Liver (tissue), 9 donors: ENCODE results near the gene SAMD4A. TPM values are rescaled to one million over a fixed set of nuclear protein-coding genes. Genes with fewer than 3 reads are reported as not detected.

ENCODE experiments used
- DNase-seq: peaks from one replicate; pipeline ENCODE4 v3.0.0-alpha.2; 2017; ENCODE audit warnings: low spot score
- H3K27ac ChIP-seq, 2 donors: one replicate each; pipeline ENCODE4 v1.7.0; 2013; ENCODE audit warnings: inconsistent platforms in 2 of 2, low read length in 2 of 2, control low read depth in 1 of 2, low read depth in 1 of 2, mild to moderate bottlenecking in 1 of 2
- H3K27me3 ChIP-seq, 4 donors: one replicate each; pipeline versions ENCODE4 v1.6.1 to v1.7.0; 2013; ENCODE audit warnings: low read length in 3 of 4, inconsistent platforms in 1 of 4, mild to moderate bottlenecking in 1 of 4, moderate library complexity in 1 of 4; ENCODE audit not compliant: control insufficient read depth in 4 of 4, insufficient read depth in 4 of 4
- H3K36me3 ChIP-seq, 4 donors: one replicate each; pipeline versions ENCODE4 v1.6.1 to v1.7.0; 2013; ENCODE audit warnings: low read length in 3 of 4, mild to moderate bottlenecking in 3 of 4, low read depth in 1 of 4, moderate library complexity in 1 of 4; ENCODE audit not compliant: control insufficient read depth in 4 of 4, insufficient read depth in 3 of 4
- H3K4me1 ChIP-seq, 4 donors: one replicate each; pipeline versions ENCODE4 v1.6.1 to v1.7.0; 2013; ENCODE audit warnings: low read length in 3 of 4, mild to moderate bottlenecking in 3 of 4, moderate library complexity in 1 of 4; ENCODE audit not compliant: control insufficient read depth in 4 of 4, insufficient read depth in 4 of 4
- H3K4me3 ChIP-seq, 3 donors: one replicate each; pipeline versions ENCODE4 v1.6.1 to v1.7.0; 2013; ENCODE audit warnings: low read length in 3 of 3, control low read depth in 1 of 3, low read depth in 1 of 3, mild to moderate bottlenecking in 1 of 3
- H3K9ac ChIP-seq, 2 donors: one replicate each; pipeline ENCODE4 v1.7.0; 2013; ENCODE audit warnings: low read length in 2 of 2, mild to moderate bottlenecking in 2 of 2, moderate library complexity in 2 of 2, control low read depth in 1 of 2, low read depth in 1 of 2
- H3K9me3 ChIP-seq, 4 donors: one replicate each; pipeline versions ENCODE4 v1.6.1 to v1.7.0; 2013; ENCODE audit warnings: low read length in 3 of 4; ENCODE audit not compliant: control insufficient read depth in 4 of 4
- CTCF ChIP-seq: fragments of 150-350 bp; IDR thresholded peaks from 2 replicates; pipeline ENCODE4 v1.5.1; 2017; ENCODE audit warnings: improper control_type of control experiment, low read depth, low read length; ENCODE audit not compliant: missing input control
- EGR1 ChIP-seq, 2 donors: IDR thresholded peaks; 2 replicates each; pipeline ENCODE4 v1.6.1; 2016 to 2018; ENCODE audit warnings: antibody characterized with exemption in 2 of 2, low read depth in 2 of 2
- FOXA1 ChIP-seq: IDR thresholded peaks from 2 replicates; pipeline ENCODE4 v1.6.1; 2016; ENCODE audit warnings: antibody characterized with exemption
- FOXA2 ChIP-seq: IDR thresholded peaks from 2 replicates; pipeline ENCODE4 v1.6.1; 2016; ENCODE audit warnings: antibody characterized with exemption
- GABPA ChIP-seq, 2 donors: IDR thresholded peaks in 1 of 2; conservative IDR thresholded peaks in 1 of 2; 2 replicates each; pipeline ENCODE4 v1.6.1; 2016; ENCODE audit warnings: antibody characterized with exemption in 2 of 2, mild to moderate bottlenecking in 1 of 2, moderate library complexity in 1 of 2
- HNF4A ChIP-seq, 2 donors: conservative IDR thresholded peaks; 2 replicates each; pipeline ENCODE4 v1.6.1; 2016; ENCODE audit warnings: antibody characterized with exemption in 2 of 2, mild to moderate bottlenecking in 2 of 2
- HNF4G ChIP-seq: IDR thresholded peaks from 2 replicates; pipeline ENCODE4 v1.6.1; 2016; ENCODE audit warnings: antibody characterized with exemption
- JUND ChIP-seq, 2 donors: IDR thresholded peaks; 2 replicates each; pipeline ENCODE4 v1.6.1; 2016; ENCODE audit warnings: antibody characterized with exemption in 2 of 2
- MAX ChIP-seq: IDR thresholded peaks from 2 replicates; pipeline ENCODE4 v1.6.1; 2016; ENCODE audit warnings: antibody characterized with exemption
- NR2F2 ChIP-seq: IDR thresholded peaks from 2 replicates; pipeline ENCODE4 v1.6.1; 2016; ENCODE audit warnings: antibody characterized with exemption
- RAD21 ChIP-seq, 2 donors: IDR thresholded peaks; 2 replicates each; pipeline ENCODE4 v1.6.1; 2016; ENCODE audit warnings: antibody characterized with exemption in 2 of 2, mild to moderate bottlenecking in 2 of 2
- RXRA ChIP-seq, 2 donors: IDR thresholded peaks; 2 replicates each; pipeline ENCODE4 v1.6.1; 2017 to 2018; ENCODE audit warnings: antibody characterized with exemption in 2 of 2, mild to moderate bottlenecking in 1 of 2
- SP1 ChIP-seq: IDR thresholded peaks from 2 replicates; pipeline ENCODE4 v1.6.1; 2018; ENCODE audit warnings: antibody characterized with exemption, mild to moderate bottlenecking
- TAF1 ChIP-seq: conservative IDR thresholded peaks from 2 replicates; pipeline ENCODE4 v1.6.1; 2016; ENCODE audit warnings: antibody characterized with exemption, mild to moderate bottlenecking
- YY1 ChIP-seq: IDR thresholded peaks from 2 replicates; pipeline ENCODE4 v1.6.1; 2016; ENCODE audit warnings: antibody characterized with exemption, mild to moderate bottlenecking
- WGBS: extraction: QIAGEN DNeasy Blood & Tissue Kit; methylation state at CpG from one replicate; pipeline ENCODE4 v1.1.7; 2013; 5-methylcytosine and 5-hydroxymethylcytosine counted together
- polyA plus RNA-seq, 2 donors: library from polyadenylated mRNA; stranded (reverse) in 1 of 2; unstranded in 1 of 2; fragments of 200-250 nt in 1 of 2; fragments of >200 nt in 1 of 2; fragmentation: Nextera tagmentation in 1 of 2; extraction: Ambion mirVana in 1 of 2; gene quantifications; one replicate each; pipeline versions ENCODE4 v1.2.1 to v1.2.3, GENCODE V29; 2013 to 2015
- total RNA-seq, 2 donors: library from RNA; depleted of rRNA; stranded (reverse); fragments of >200 nt; gene quantifications; one replicate each; pipeline ENCODE4 v1.2.3, GENCODE V29; 2014
- TF ChIP-seq, protein P1 (sequence below): IDR thresholded peaks from 2 replicates; pipeline ENCODE4 v1.6.1; 2016; ENCODE audit warnings: antibody characterized with exemption, mild to moderate bottlenecking
- TF ChIP-seq, protein P2 (sequence below): IDR thresholded peaks from 2 replicates; pipeline ENCODE4 v1.6.1; 2016; ENCODE audit warnings: antibody characterized with exemption
- TF ChIP-seq, protein P3 (sequence below): IDR thresholded peaks from 2 replicates; pipeline ENCODE4 v1.6.1; 2016; ENCODE audit warnings: antibody characterized with exemption
- donor health status: healthy.
- donor health status: healthy.
- donor health status: healthy.
- donor health status: healthy.
- donor health status: healthy.

Gene SAMD4A
- total and polyA plus RNA-seq, 4 donors, result 4.3 to 17.8 (median 8.1) TPM

- DNase-seq, result no peak
- Histone ChIP-seq H3K4me1 (peaks cover 12 to 69% (median 51%) of the 10 kb centered on the region in 4 donors), H3K9ac (no peak overlapping the region), H3K27me3 (no peaks in the 10 kb centered on the region), H3K27ac (peak overlapping the region; percentile 1 to 50), H3K36me3 (no peaks in the 10 kb centered on the region), H3K9me3 (no peaks in the 10 kb centered on the region), H3K4me3 (no peak overlapping the region)
- WGBS, result 68% methylated on average over 2 of the region's 2 CpGs
- TF ChIP-seq GABPA (IDR thresholded peaks at IDR 0.05 in 1 of 2, conservative IDR thresholded peaks at IDR 0.05 in 1 of 2), result no peak
- no peak for TF ChIP-seq RXRA (IDR thresholded peaks at IDR 0.05)
- TF ChIP-seq FOXA2, result no peak
- TF ChIP-seq TAF1, result no peak
- TF ChIP-seq SP1, result no peak
- TF ChIP-seq JUND (IDR thresholded peaks at IDR 0.05), result no peak
- TF ChIP-seq, protein P1, sequence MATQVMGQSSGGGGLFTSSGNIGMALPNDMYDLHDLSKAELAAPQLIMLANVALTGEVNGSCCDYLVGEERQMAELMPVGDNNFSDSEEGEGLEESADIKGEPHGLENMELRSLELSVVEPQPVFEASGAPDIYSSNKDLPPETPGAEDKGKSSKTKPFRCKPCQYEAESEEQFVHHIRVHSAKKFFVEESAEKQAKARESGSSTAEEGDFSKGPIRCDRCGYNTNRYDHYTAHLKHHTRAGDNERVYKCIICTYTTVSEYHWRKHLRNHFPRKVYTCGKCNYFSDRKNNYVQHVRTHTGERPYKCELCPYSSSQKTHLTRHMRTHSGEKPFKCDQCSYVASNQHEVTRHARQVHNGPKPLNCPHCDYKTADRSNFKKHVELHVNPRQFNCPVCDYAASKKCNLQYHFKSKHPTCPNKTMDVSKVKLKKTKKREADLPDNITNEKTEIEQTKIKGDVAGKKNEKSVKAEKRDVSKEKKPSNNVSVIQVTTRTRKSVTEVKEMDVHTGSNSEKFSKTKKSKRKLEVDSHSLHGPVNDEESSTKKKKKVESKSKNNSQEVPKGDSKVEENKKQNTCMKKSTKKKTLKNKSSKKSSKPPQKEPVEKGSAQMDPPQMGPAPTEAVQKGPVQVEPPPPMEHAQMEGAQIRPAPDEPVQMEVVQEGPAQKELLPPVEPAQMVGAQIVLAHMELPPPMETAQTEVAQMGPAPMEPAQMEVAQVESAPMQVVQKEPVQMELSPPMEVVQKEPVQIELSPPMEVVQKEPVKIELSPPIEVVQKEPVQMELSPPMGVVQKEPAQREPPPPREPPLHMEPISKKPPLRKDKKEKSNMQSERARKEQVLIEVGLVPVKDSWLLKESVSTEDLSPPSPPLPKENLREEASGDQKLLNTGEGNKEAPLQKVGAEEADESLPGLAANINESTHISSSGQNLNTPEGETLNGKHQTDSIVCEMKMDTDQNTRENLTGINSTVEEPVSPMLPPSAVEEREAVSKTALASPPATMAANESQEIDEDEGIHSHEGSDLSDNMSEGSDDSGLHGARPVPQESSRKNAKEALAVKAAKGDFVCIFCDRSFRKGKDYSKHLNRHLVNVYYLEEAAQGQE, result no peak
- TF ChIP-seq, protein P2, sequence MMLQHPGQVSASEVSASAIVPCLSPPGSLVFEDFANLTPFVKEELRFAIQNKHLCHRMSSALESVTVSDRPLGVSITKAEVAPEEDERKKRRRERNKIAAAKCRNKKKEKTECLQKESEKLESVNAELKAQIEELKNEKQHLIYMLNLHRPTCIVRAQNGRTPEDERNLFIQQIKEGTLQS, result no peak
- TF ChIP-seq NR2F2, result no peak
- no peak for TF ChIP-seq HNF4A (conservative IDR thresholded peaks at IDR 0.05)
- no peak for TF ChIP-seq FOXA1
- TF ChIP-seq HNF4G, result no peak
Measured at GRCh38 chr14:54709444-54709843, 142.5 kb downstream of the SAMD4A start.

DNA sequence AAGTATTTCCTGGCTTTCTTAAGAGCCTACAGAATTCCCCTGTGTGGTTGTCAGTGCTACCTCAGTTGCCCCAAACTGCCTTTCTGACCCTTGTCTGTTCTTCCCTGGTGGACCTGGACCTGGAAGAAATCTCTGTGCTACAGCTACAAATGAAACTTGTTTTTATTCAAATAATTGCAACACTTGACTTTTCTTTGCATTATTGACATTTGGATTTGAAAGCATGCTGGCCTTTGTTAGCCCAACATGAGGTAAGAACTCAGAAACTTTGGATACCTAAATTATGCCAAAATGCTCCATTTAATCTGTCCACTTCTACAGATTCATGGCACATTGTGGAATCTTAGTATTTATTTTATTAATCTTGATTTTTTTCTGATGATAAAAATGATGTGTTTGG is 142.9 kb downstream of the SAMD4A start:
- H3K4me1 ChIP-seq, result peaks cover 10 to 68% (median 48%) of the 10 kb centered on the region in 4 donors
- DNase-seq, result no peak
- no peaks in the 10 kb centered on the region for H3K27me3 ChIP-seq
- no peaks in the 10 kb centered on the region for H3K9me3 ChIP-seq
- H3K9ac ChIP-seq, result no peak overlapping the region
- peak overlapping the region; percentile 1 to 50 for H3K27ac ChIP-seq
- no peak overlapping the region for H3K4me3 ChIP-seq
- TF ChIP-seq SP1 (peak; percentile 33), RAD21 (IDR thresholded peaks at IDR 0.05) (peak in 1 of 2 donors; percentile 8), CTCF (no peak), GABPA (IDR thresholded peaks at IDR 0.05 in 1 of 2, conservative IDR thresholded peaks at IDR 0.05 in 1 of 2) (no peak), FOXA2 (peak; percentile 73), RXRA (IDR thresholded peaks at IDR 0.05) (peak; percentile 38 to 67), MAX (peak; percentile 74), HNF4G (no peak), JUND (IDR thresholded peaks at IDR 0.05) (no peak), YY1 (peak; percentile 45), FOXA1 (peak; percentile 70), EGR1 (IDR thresholded peaks at IDR 0.05; ENCODE audit: low read depth in 2 of 2) (no peak), HNF4A (conservative IDR thresholded peaks at IDR 0.05) (peak; percentile 56 to 77), NR2F2 (no peak), TAF1 (no peak)
- TF ChIP-seq, protein P2, result no peak
- TF ChIP-seq, protein P1, result no peak
- TF ChIP-seq, protein P3, sequence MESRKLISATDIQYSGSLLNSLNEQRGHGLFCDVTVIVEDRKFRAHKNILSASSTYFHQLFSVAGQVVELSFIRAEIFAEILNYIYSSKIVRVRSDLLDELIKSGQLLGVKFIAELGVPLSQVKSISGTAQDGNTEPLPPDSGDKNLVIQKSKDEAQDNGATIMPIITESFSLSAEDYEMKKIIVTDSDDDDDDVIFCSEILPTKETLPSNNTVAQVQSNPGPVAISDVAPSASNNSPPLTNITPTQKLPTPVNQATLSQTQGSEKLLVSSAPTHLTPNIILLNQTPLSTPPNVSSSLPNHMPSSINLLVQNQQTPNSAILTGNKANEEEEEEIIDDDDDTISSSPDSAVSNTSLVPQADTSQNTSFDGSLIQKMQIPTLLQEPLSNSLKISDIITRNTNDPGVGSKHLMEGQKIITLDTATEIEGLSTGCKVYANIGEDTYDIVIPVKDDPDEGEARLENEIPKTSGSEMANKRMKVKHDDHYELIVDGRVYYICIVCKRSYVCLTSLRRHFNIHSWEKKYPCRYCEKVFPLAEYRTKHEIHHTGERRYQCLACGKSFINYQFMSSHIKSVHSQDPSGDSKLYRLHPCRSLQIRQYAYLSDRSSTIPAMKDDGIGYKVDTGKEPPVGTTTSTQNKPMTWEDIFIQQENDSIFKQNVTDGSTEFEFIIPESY, result peak; percentile 19
- no peaks in the 10 kb centered on the region for H3K36me3 ChIP-seq
